Neural progenitor cell (in vitro differentiated cells): ENCODE data around the gene LAYN. TPM values are rescaled to one million over a fixed set of nuclear protein-coding genes. Genes with fewer than 3 reads are reported as not detected.

Experiments
- DNase-seq: peaks from one replicate; pipeline ENCODE4 v3.0.0-alpha.2; 2016; ENCODE audit warnings: low spot score
- H2AFZ ChIP-seq: fragments of 200-600 bp; sonication (generic); replicated peaks from 2 replicates; pipeline ENCODE4 v1.6.1; 2016; ENCODE audit warnings: antibody characterized with exemption
- H3F3A ChIP-seq: fragments of 200-600 bp; sonication (generic); 2 replicates; pipeline ENCODE4 v1.6.1; 2016; ENCODE audit warnings: antibody characterized with exemption, low read depth
- H3K27ac ChIP-seq: fragments of 200-600 bp; sonication (generic); 2 replicates; pipeline ENCODE4 v1.5.1; 2016; ENCODE audit warnings: mild to moderate bottlenecking
- H3K27me3 ChIP-seq: fragments of 200-600 bp; sonication (generic); 2 replicates; pipeline ENCODE4 v1.6.1; 2016; ENCODE audit warnings: mild to moderate bottlenecking, moderate library complexity
- H3K36me3 ChIP-seq: fragments of 200-600 bp; sonication (generic); 2 replicates; pipeline ENCODE4 v1.5.1; 2016
- H3K4me1 ChIP-seq: fragments of 200-600 bp; sonication (generic); 2 replicates; pipeline ENCODE4 v1.6.1; 2016; ENCODE audit warnings: mixed run types
- H3K4me2 ChIP-seq: fragments of 200-600 bp; sonication (generic); 2 replicates; pipeline ENCODE4 v1.6.1; 2016
- H3K4me3 ChIP-seq: fragments of 200-600 bp; sonication (generic); 2 replicates; pipeline ENCODE4 v1.5.1; 2016
- H3K79me2 ChIP-seq: fragments of 200-600 bp; sonication (generic); 2 replicates; pipeline ENCODE4 v1.6.1; 2016; ENCODE audit warnings: low read depth
- H3K9ac ChIP-seq: fragments of 200-600 bp; sonication (generic); 2 replicates; pipeline ENCODE4 v1.6.1; 2016
- H3K9me3 ChIP-seq: fragments of 200-600 bp; sonication (generic); 2 replicates; pipeline ENCODE4 v1.5.1; 2016; ENCODE audit warnings: low read depth
- H4K20me1 ChIP-seq: fragments of 200-600 bp; sonication (generic); 2 replicates; pipeline ENCODE4 v1.6.1; 2016; ENCODE audit warnings: low read depth
- H3K27ac Mint-ChIP-seq: 3 replicates; pipeline ENCODE4 v1.8.0; 2021; ENCODE audit warnings: mixed read lengths
- H3K27me3 Mint-ChIP-seq: 2 replicates; pipeline ENCODE4 v1.8.0; 2022; ENCODE audit warnings: low read depth, mild to moderate bottlenecking, inconsistent platforms, moderate library complexity, mixed read lengths; ENCODE audit not compliant: insufficient read depth
- H3K36me3 Mint-ChIP-seq: 3 replicates; pipeline ENCODE4 v1.8.0; 2021; ENCODE audit warnings: mixed read lengths
- H3K4me1 Mint-ChIP-seq: 3 replicates; pipeline ENCODE4 v1.8.0; 2021; ENCODE audit warnings: mixed read lengths
- H3K4me3 Mint-ChIP-seq: 3 replicates; pipeline ENCODE4 v1.8.0; 2021; ENCODE audit warnings: mild to moderate bottlenecking, moderate library complexity, mixed read lengths
- H3K9me3 Mint-ChIP-seq: 3 replicates; pipeline ENCODE4 v1.8.0; 2020; ENCODE audit warnings: mixed read lengths
- EZH2 ChIP-seq: fragments of 200-600 bp; sonication (generic); IDR thresholded peaks from 2 replicates; pipeline ENCODE4 v1.6.1; 2017; ENCODE audit warnings: antibody characterized with exemption, mild to moderate bottlenecking, moderate library complexity
- EZH2phosphoT487 ChIP-seq: fragments of 200-600 bp; sonication (generic); IDR thresholded peaks from 2 replicates; pipeline ENCODE4 v1.6.1; 2017; ENCODE audit warnings: antibody characterized with exemption
- total RNA-seq: library from RNA; depleted of rRNA; stranded (reverse); fragments of >200 nt; gene quantifications from 2 replicates; pipeline ENCODE4 v1.2.3, GENCODE V29; 2015; ENCODE audit warnings: low replicate concordance
- TF ChIP-seq, protein P1 (sequence below): fragments of 200-600 bp; sonication (generic); IDR thresholded peaks from 2 replicates; pipeline ENCODE4 v1.5.1; 2017; ENCODE audit warnings: antibody characterized with exemption, mild to moderate bottlenecking

The LAYN gene
- total RNA-seq, 1 donor from 2014 or later = 0.26 TPM

DNA sequence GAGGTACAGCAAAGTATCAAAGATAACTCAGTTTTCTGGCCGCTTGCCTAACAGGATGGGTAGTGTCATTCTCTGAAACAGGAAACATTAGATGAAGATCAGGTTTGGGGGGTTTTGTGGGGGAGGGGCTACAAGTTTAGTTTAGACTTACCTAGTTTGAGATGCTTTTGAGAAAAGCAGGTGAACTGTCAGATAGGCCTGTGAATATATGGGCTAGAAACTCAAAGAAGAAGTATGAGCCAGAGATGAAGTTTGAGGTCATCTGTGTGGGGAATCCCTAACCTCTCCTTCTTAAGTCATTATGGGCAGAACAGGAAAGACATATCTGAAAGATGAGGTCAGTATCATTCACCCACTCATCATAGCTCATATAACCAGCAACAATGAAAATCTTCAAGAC is 14.0 kb upstream of the LAYN start:
- Mint-ChIP-seq H3K9me3 (no peaks in the 10 kb centered on the region), H3K36me3 (no peaks in the 10 kb centered on the region), H3K4me3 (no peak overlapping the region), H3K27me3 (no peaks in the 10 kb centered on the region), H3K27ac (no peak overlapping the region), H3K4me1 (peaks cover 6% of the 10 kb centered on the region)
- no peak for TF ChIP-seq EZH2
- TF ChIP-seq, protein P1, sequence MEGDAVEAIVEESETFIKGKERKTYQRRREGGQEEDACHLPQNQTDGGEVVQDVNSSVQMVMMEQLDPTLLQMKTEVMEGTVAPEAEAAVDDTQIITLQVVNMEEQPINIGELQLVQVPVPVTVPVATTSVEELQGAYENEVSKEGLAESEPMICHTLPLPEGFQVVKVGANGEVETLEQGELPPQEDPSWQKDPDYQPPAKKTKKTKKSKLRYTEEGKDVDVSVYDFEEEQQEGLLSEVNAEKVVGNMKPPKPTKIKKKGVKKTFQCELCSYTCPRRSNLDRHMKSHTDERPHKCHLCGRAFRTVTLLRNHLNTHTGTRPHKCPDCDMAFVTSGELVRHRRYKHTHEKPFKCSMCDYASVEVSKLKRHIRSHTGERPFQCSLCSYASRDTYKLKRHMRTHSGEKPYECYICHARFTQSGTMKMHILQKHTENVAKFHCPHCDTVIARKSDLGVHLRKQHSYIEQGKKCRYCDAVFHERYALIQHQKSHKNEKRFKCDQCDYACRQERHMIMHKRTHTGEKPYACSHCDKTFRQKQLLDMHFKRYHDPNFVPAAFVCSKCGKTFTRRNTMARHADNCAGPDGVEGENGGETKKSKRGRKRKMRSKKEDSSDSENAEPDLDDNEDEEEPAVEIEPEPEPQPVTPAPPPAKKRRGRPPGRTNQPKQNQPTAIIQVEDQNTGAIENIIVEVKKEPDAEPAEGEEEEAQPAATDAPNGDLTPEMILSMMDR = no peak
- no peak for TF ChIP-seq EZH2phosphoT487
- no peak overlapping the region for H3K4me2 ChIP-seq
- DNase-seq = no peak
- no peaks in the 10 kb centered on the region for H3K9me3 ChIP-seq
- no peaks in the 10 kb centered on the region for H3K36me3 ChIP-seq
- H4K20me1 ChIP-seq = no peaks in the 10 kb centered on the region
- H3K9ac ChIP-seq = no peak overlapping the region
- H3K4me1 ChIP-seq = peaks cover 5% of the 10 kb centered on the region
- H3K27me3 ChIP-seq = no peaks in the 10 kb centered on the region
- H3K4me3 ChIP-seq = no peak overlapping the region
- no peak overlapping the region for H3K27ac ChIP-seq
- no peak overlapping the region for H2AFZ ChIP-seq
- no peaks in the 10 kb centered on the region for H3F3A ChIP-seq
- no peaks in the 10 kb centered on the region for H3K79me2 ChIP-seq

GRCh38 chr11:111527279-111527678 is 13.2 kb upstream of the LAYN start:
- H3K79me2 ChIP-seq = no peaks in the 10 kb centered on the region
- no peaks in the 10 kb centered on the region for H4K20me1 ChIP-seq
- Mint-ChIP-seq H3K36me3 (no peaks in the 10 kb centered on the region), H3K4me1 (peaks cover 6% of the 10 kb centered on the region), H3K4me3 (no peak overlapping the region), H3K27ac (no peak overlapping the region), H3K27me3 (no peaks in the 10 kb centered on the region), H3K9me3 (no peaks in the 10 kb centered on the region)
- no peaks in the 10 kb centered on the region for H3K27me3 ChIP-seq
- H3K27ac ChIP-seq = no peak overlapping the region
- no peak overlapping the region for H3K4me3 ChIP-seq
- no peak overlapping the region for H2AFZ ChIP-seq
- no peak overlapping the region for H3K9ac ChIP-seq
- H3K4me1 ChIP-seq = peaks cover 5% of the 10 kb centered on the region
- DNase-seq = no peak
- no peaks in the 10 kb centered on the region for H3K9me3 ChIP-seq
- H3F3A ChIP-seq = no peaks in the 10 kb centered on the region
- H3K4me2 ChIP-seq = no peak overlapping the region
- no peaks in the 10 kb centered on the region for H3K36me3 ChIP-seq
- TF ChIP-seq, protein P1 = no peak
- TF ChIP-seq EZH2phosphoT487 (no peak), EZH2 (no peak)

DNA sequence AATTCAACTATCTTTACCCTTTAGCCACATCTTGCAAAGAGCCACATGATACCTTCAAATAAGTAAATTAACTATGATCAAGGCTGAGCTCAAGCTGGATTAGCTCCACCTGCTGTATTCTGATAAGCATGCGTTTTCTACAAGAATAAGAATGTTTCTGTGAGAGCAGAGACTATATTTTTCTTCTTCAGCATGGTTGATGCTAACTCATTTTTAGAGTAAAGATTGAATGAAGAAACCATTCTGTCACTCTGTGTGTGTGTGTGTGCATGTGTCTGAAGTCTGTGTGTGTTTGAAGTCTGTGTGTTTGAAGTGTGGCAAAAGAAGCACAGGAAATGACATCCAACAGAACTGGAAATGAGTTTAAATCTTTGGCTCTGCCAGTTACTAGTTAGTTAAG is 12.0 kb upstream of the LAYN start:
- Histone ChIP-seq H3K27me3 (no peaks in the 10 kb centered on the region), H3K4me1 (peaks cover 9% of the 10 kb centered on the region), H3F3A (no peaks in the 10 kb centered on the region), H4K20me1 (no peaks in the 10 kb centered on the region), H3K4me3 (no peak overlapping the region), H3K4me2 (no peak overlapping the region), H3K79me2 (no peaks in the 10 kb centered on the region), H3K9ac (no peak overlapping the region), H3K27ac (no peak overlapping the region), H2AFZ (no peak overlapping the region), H3K36me3 (no peaks in the 10 kb centered on the region), H3K9me3 (no peaks in the 10 kb centered on the region)
- TF ChIP-seq, protein P1 = no peak
- TF ChIP-seq EZH2 = no peak
- TF ChIP-seq EZH2phosphoT487 = no peak
- H3K4me3 Mint-ChIP-seq = no peak overlapping the region
- no peaks in the 10 kb centered on the region for H3K9me3 Mint-ChIP-seq
- no peak for DNase-seq
- H3K4me1 Mint-ChIP-seq = peaks cover 6% of the 10 kb centered on the region
- no peaks in the 10 kb centered on the region for H3K36me3 Mint-ChIP-seq
- no peaks in the 10 kb centered on the region for H3K27me3 Mint-ChIP-seq
- no peak overlapping the region for H3K27ac Mint-ChIP-seq

DNA sequence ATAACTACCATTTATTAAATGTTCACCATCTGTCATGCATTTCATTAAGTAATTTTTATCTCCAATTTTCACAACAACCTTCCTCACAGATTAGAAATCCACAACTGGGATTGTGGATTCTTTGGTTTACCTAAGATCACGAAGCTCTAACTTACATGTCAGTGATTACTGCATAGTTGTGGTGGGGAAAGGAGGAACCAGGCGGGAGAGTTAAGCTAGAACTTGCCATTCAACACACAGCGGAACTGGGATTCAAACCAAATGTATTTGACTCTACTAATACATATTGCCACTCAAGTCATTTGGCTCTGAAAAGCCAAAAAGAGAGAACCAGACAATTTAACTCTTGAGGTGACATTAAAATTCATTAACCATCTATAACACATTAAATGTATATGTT is 10.4 kb upstream of the LAYN start:
- no peaks in the 10 kb centered on the region for H3K36me3 ChIP-seq
- peaks cover 10% of the 10 kb centered on the region for H3K27me3 ChIP-seq
- no peaks in the 10 kb centered on the region for H3K9me3 ChIP-seq
- TF ChIP-seq EZH2phosphoT487 (no peak), EZH2 (no peak)
- TF ChIP-seq, protein P1 = no peak
- Mint-ChIP-seq H3K9me3 (no peaks in the 10 kb centered on the region), H3K36me3 (no peaks in the 10 kb centered on the region), H3K27me3 (no peaks in the 10 kb centered on the region), H3K4me1 (peaks cover 6% of the 10 kb centered on the region), H3K4me3 (no peak overlapping the region), H3K27ac (no peak overlapping the region)
- no peak overlapping the region for H3K9ac ChIP-seq
- H3K4me2 ChIP-seq = no peak overlapping the region
- H3K4me3 ChIP-seq = no peak overlapping the region
- H3K79me2 ChIP-seq = no peaks in the 10 kb centered on the region
- no peak overlapping the region for H2AFZ ChIP-seq
- no peak overlapping the region for H3K27ac ChIP-seq
- peaks cover 9% of the 10 kb centered on the region for H3K4me1 ChIP-seq
- no peaks in the 10 kb centered on the region for H4K20me1 ChIP-seq
- no peak for DNase-seq
- H3F3A ChIP-seq = no peaks in the 10 kb centered on the region
